HEK293 (cell line): ENCODE data around the gene EXOC3.

ENCODE experiments used
- CTCF ChIP-seq: fragments of 450-650 bp; formaldehyde crosslinking; IDR thresholded peaks from 2 replicates; pipeline ENCODE4 v1.5.1; 2016; ENCODE audit warnings: missing biosample characterization, missing genetic modification characterization
- GLI2 ChIP-seq: fragments of 450-650 bp; formaldehyde crosslinking; IDR thresholded peaks from 2 replicates; pipeline ENCODE4; 2017; ENCODE audit warnings: missing biosample characterization, missing genetic modification characterization, low read depth, borderline replicate concordance
- ZBTB49 ChIP-seq: fragments of 450-650 bp; formaldehyde crosslinking; IDR thresholded peaks from 2 replicates; pipeline ENCODE4 v1.5.1; 2016; ENCODE audit warnings: missing biosample characterization, missing genetic modification characterization, low read depth
- ZNF24 ChIP-seq: fragments of 450-650 bp; formaldehyde crosslinking; IDR thresholded peaks from 2 replicates; pipeline ENCODE4 v1.5.1; 2016; ENCODE audit warnings: missing biosample characterization, missing genetic modification characterization
- ZNF398 ChIP-seq: fragments of 450-650 bp; formaldehyde crosslinking; IDR thresholded peaks from 2 replicates; pipeline ENCODE4 v1.5.1; 2017; ENCODE audit warnings: missing biosample characterization, missing genetic modification characterization
- ZNF658 ChIP-seq: fragments of 450-650 bp; formaldehyde crosslinking; IDR thresholded peaks from 2 replicates; pipeline ENCODE4; 2016; ENCODE audit warnings: missing biosample characterization, missing genetic modification characterization

- TF ChIP-seq CTCF, result no peak
- no peak for TF ChIP-seq ZNF658 (tag by site-specific recombination)
- no peak for TF ChIP-seq ZBTB49
- TF ChIP-seq ZNF398, result no peak
- no peak for TF ChIP-seq ZNF24 (tag by site-specific recombination)
- no peak for TF ChIP-seq GLI2 (tag by site-specific recombination)
These were observed 3.3 kb upstream of the EXOC3 start for GRCh38 chr5:439636-440035.
